GM18870 (cell line): ENCODE data around the gene PRPSAP2.
"Not testable (repeated sequence)": the region's sequence is repeated elsewhere in the genome, so short reads cannot be mapped to it uniquely, and the experiment has no call there.

Source experiments
- ATAC-seq: cut with Tn5 transposase; IDR thresholded peaks from one replicate; pipeline ENCODE4 v1.9.1; 2021; ENCODE audit warnings: moderate library complexity; ENCODE audit not compliant: unreplicated experiment

Gene PRPSAP2, protein sequence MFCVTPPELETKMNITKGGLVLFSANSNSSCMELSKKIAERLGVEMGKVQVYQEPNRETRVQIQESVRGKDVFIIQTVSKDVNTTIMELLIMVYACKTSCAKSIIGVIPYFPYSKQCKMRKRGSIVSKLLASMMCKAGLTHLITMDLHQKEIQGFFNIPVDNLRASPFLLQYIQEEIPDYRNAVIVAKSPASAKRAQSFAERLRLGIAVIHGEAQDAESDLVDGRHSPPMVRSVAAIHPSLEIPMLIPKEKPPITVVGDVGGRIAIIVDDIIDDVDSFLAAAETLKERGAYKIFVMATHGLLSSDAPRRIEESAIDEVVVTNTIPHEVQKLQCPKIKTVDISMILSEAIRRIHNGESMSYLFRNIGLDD

DNA sequence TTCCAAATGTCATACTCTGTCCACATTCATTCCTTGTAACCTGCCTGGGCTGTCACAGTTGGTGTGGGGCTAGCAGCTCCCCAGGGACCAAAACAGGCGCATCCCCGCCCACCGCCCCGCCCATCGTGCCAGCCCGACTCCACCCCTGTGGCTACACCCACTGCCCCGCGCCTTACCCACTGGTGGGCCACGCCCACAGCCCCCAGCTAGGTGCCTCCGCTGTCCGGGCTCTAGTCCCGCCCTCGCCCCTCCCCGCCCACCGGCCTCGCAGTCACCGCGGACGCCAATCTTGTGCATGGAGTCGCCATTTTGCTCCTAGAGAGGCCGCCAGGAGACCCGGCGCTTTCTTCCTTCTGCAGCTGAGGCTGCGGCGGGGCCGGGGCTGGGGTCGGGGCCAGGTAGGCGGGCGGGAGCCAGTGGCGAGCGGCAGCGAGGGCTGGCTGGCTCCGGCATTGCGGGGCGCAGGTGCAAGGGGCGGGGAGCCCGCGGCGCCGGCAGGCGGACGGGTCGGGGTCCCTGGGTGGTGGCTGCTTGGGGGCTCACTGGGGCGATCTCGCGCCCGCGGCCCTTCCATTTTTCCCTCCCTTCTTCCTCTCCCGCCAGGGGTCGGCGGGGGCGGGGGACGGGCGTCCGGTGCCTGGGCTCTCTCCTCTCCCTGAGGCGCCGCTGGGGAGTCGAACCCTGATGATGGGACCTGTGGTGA lies at the start of gene PRPSAP2:
Gene PRPSAP2 (plus strand): TSS at position 268 of the 703 bp plus-strand sequence. CDS start 7,703 bp downstream, outside the sequence.
- no peak for ATAC-seq

DNA sequence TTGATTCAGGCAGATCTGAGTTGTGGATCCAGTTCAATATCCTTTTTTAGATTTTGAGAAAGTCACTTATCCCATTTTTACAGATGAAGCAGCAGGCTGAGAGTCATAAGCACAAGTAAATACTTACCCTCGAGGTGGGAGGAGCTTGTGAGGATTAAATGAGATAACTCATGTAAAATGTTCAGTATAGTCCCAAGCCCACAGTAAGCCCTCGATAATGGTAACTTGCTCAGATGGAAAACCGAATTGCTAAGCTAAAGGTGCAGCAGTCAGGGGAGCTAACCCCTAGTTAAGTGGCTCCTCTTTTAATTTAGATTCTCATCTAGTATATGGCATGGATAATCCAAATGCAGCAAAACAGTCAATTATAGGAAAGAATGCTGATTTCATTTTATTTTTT lies 42.0 kb upstream of the PRPSAP2 start:
- not testable (repeated sequence) for ATAC-seq

DNA sequence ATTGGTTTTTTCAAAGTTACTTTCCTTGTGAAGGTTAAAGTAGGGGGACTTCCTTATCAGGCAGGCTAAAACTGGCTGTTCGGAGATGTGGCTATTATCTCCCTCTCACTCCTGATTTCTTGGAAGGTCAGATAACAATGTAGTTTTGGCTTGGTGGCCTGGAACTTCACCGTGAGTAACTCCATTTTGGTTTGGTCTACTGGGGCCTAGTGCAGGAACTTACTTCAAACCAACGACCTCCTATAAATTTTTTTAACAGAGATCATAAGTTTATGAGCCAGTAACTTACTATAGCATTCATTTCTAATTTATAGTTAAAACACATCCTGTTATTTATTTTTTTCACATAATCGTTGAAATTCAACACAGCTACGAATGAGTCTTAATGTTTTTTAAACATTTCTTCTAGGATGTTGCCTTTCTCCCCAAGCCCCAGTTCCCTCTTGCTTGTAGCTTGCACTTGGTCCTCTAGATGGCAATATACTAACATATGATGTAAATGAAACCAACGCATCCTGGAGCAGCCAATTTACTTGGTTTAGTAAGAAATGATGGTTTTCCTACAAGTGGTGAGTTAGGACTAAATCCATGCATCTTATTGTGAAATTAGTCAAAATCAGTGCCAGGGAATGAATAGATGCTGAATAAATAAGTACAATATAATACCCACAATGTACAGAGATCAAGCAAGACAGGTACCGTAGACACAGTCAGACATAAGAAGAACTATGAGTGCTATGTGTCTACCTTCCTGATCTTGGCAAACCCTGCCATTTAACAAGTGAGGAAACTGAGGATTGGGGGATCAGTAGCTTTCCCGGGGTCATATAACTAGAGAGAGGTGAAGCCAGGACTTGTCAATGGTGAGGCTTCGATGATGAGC lies 41.2 kb upstream of the PRPSAP2 start:
- not testable (repeated sequence) for ATAC-seq

DNA sequence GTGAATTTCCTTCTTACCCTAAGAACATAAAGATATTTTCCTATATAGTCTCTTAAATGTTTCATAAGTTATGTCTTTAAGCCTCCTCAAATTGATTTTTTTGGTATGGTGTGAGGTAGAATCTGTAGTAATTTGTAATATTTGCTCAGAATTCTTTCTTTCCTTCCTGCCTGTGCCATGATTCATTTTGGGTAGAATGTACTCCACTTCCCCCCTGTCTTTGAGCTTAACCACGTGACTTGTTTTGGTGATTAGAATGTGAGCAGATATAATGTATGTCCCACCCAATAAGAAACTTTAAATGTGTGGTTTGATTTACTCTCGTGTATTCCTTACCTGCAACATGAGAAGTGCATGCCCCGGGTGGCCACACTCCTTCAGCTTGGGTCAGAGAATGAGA lies 36.5 kb upstream of the PRPSAP2 start:
- ATAC-seq: not testable (repeated sequence)

DNA sequence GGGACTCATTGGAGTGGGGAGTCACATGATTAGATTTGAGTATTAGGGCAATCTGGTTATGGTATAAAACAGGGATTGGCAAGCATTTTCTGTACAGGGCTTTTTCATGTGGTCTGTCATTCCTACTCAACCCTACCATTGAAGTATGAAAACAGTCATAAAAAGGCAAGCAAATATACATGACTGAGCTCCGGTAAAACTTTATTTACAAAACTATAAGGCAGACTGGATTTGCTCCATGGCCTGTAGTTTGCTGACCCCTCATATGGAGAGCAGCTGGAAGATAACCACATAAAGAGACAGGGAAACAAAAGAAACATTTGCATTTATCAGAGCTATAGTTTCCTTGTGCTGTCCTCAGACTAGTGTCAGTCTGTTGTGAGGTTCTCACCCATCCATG lies 30.3 kb upstream of the PRPSAP2 start:
- ATAC-seq: not testable (repeated sequence)

DNA sequence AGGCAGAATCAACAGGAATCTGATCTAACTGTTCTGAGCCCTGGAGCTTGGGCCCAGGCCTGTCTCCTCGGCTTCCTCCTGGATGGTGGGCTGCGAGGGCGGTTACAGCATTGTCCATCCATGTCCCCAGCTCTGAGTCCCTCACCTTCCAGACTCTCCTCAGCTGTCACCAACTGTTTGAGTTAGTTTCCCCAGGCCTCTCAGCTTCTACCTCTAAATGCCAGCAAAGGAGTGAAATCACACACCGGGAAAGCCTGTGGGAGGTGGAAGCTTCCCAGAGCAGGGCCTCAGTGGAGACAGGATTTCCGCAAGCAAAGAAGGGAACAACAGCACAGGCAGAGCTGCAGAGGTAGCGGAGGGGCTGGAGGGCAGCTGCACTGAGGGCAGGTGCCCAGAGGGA lies 9.4 kb upstream of the PRPSAP2 start:
- ATAC-seq: no peak

DNA sequence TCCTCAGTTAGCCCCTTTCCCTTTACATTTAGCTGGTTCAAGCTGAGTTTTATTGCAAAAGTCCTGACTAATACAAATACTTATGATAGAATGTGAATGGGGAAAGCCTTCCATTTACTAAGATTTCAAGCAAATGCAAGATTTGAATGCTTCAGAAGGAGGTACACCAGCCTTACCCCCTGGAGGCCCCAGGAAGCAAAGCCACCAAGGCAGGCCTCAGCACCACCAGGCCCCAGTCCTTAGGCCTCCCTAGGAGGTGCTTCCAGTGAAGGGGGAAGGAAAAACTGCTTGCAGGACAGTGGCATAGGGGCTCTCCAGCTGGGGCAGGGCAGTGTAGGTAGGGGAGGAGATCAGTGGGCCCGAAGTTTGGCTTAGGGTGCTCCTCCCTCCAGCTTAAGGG lies 7.3 kb upstream of the PRPSAP2 start:
- no peak for ATAC-seq

DNA sequence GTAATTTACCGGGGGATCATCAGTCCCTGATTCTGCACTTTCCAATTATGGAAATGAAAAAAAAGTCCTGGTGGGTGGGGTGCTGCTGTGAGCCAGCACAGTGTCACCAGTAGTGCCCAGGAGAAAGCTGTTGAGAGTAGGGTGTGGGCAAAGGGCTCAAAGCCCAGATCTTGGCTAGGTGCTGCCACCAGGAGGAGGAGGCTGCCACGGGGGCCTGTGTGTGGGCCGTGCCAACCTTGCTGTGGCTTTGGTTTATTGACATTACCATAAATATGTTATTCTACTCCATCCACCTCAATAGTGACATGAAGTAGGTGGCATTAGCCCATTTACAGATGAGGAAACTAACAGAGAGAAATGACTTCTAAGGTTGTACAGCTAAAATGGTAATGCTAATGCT lies 6.7 kb upstream of the PRPSAP2 start:
- ATAC-seq: no peak

DNA sequence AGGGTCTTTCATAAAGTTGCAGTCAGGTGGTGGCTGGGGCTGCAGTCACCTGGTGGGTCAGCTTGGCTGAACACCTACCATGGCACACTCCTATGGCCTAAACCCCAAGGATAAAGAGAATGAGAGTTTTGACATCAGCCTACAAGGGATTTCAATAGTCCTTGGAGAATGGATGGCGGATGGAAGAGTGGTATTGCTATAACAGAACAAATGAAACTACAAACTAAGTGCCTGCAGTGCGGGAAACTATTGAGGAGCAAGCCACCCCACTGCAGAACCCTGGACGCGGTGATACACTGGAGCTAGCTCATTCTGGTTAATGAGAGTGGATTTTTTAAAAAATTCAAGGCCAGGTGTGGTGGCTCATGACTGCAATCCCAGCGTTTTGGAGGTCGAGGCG lies 3.0 kb upstream of the PRPSAP2 start:
- ATAC-seq: no peak

DNA sequence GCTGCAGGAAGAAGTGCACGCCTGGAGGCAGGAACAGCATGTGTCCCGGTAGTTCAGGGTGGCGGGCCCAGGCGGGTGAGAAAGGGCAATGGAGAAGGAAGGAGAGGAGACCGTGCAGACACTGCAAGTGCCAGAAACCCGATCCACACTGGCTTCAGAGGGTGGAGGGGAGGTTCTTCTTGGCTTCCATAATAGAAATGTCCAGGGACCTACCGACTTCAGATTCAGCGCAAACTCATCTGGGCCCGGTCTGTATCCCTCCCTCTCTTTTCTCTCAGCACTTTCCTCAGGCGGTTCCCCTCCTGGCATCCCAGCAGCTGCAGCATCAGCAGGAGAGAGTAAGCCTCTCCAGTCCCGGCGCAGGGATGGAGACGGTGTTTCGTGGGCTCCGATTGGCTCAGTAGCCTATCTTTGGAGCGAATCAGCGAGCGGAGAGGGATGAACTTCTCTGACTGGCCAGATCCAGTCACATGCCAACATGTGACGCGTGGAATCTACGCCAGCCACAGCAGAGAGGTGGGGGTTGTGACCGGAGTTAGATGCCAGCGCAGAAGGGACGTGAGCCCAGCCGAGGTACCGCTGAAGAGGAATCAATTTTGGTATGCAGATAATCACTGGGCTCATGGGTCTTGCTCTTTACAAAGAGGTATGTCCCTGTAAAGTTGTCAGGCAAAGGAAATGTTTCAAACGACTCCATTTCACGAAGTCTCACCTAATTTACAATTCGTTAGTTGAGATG lies 1.9 kb upstream of the PRPSAP2 start:
- ATAC-seq: peak; percentile 74

DNA sequence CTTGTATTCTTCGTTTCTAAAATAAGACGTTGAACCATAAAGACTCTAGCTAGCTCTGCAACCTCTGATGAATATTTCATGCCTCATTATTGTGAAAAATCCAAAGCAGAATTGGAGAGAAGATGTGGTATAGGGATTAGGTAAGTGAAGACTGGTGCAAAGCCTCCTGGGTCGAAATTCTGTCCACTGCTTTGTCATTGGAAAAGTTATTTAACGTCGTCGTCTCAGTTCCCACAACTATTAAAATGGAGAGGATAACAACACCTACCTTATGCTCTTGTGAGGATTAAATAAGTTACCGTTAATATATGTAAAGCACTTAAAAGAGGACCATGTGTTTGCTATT lies 1.4 kb upstream of the PRPSAP2 start:
- ATAC-seq: no peak

DNA sequence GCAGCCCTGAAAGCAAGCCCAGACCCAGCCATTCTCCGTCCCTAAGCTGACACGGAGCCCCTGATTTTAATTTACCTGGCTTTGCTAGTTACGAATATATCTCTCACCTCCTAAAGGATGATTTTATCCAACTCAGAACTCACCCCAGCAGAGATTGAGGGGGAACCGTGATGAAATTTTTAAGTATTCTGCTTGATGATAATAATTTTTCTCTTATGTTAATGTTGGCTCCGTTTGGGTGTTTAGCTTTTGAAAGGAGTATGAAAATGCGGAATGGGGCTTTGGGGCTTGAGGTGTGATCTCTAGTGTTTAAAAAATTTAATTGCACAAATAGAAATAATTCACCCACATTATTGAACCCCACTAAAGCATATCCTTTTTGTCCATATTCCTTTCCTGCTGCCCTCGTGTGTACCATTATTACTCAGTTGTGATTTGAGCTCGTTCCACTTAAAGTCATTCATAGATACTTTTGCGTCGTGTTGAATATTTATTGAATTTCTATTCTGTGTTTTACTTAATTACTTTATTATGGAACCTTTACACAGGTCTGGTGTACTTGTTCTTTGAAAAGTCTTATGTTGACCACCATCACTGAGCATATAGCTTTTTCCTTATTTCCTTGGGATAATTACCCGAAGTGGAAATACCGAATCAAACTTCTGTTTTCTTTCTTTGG lies 775 bp downstream of the PRPSAP2 start:
- ATAC-seq: no peak

DNA sequence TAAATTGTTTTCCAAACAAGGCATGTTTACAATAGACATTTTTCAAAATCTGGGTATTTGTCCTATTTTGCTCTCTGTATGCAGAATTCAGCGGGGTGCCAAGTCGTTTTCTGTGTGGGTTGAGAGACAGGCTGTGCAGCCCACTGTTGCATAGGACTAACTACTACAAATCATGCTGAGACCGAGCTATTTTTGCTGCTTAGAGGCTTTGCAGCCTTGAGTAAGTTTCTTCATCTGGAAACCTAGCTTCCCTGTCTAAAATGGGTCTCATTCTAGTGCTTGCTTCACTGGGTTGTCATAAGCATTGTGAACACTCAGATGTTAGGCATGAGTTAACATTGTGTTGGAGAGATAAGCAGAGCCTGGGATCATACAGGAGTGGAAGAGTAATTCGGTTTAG lies 1.3 kb downstream of the PRPSAP2 start:
- ATAC-seq: no peak

DNA sequence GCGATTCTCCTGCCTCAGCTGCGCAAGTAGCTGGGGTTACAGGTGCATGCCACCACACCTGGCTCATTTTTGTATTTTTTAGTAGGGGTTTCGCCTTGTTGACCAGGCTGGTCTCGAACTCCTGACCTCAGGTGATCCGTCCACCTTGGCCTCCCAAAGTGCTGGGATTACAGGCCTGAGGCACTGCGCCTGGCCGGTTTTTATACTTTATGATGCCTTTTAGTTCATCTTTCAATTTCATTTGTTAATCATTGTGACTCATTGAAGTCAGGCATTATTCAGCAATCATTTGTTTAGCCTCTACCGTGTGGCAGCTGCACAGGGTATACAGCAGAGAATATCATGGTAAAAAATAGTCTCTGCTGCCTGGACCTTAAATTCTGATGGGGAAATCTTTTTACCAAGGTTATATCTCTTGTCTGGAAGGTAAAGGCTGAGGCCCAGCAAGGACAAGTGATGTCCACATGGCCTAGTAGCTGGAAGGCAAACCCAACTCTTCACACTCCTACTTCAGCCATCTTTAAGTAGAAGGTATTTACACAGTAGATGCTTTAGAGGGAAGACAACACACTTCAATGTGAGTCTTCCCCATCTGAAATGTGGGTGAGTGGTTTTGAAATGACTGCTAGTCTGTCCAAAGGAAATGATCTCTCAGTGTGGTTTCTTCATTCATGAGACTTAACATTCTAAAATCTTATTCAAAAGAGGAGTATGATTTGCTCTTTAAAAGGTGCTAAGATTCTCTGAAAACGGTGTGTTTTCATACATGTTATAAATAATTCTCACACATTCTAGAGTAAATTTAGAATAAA lies 2.4 kb downstream of the PRPSAP2 start:
- peak; percentile 34 for ATAC-seq

DNA sequence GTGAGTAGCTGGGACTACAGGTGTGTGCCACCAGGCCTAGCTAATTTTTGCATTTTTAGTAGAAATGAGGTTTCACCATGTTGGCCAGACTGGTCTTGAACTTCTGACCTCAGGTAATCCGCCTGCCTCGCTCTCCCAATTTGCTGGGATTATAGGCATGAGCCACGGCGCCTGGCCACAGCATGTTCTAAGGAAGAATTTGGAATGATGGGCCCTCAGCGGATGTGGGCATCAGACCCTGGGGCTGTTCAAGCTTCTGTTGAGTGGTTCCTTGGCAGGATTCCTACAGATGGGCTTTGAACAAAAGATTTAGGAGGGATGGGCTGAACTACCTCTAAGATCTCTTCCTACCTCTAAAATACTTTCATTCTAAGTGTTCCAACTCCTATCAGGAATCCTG lies 4.1 kb downstream of the PRPSAP2 start:
- ATAC-seq: no peak

DNA sequence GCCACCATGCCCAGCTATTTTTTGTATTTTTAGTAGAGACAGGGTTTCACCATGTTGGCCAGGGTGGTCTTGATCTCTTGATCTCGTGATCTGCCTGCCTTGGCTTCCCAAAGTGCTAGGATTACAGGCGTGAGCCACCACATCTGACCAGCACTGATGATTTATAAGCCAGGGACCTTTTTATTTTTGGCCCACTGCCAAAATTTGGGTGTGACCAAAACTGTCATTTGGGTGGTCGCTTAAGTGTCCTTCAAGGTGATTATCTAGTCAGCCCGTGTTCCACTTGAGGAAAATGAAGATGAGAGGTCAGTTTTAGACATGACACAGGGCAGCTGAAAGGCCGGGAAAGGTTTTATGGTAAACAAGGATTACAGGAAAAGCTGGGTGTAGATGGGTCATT lies 7.1 kb downstream of the PRPSAP2 start:
- ATAC-seq: not testable (repeated sequence)

DNA sequence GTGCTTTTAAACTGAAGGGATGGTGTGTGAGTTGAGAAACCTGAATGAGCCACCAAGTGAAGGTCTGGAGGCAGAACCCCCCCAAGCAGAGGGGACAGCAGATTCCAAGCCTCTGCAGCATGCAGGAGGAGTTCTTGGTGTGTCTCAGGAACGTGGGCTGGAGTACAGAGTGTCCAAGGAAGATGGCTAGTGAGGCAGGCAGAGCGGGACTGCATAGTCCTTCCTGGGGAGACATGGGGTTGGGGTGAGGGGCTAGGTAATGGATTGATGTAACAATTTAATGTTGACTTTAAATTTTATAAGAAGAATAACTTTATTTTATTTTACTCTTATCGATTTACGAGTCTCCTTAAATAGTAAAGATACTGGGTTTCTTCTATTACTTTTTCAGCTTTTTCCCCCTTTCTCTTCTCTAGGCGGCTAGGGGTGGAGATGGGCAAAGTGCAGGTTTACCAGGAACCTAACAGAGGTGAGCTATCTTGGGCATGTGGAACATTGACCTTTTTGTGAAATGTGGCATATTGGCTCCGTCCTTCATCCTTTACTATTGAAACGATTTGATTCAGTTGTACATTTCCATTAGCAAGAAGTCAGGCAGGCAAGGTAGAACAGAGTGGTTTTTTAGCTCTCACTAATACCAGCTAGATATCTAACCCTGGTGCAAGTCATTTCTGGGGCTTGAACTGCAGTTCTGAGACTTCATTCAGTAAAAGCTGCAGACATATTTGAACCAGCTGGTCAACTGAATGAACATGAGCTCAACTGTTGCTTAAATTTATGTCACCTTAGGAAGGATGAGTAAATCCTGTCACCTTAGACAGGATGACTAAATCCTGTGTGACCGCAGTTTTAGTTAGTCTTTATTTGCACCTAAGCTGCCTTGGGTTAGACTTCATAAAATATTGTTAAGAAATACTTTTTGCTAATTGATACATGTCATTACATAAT lies 9.2 kb downstream of the PRPSAP2 start:
- no peak for ATAC-seq

DNA sequence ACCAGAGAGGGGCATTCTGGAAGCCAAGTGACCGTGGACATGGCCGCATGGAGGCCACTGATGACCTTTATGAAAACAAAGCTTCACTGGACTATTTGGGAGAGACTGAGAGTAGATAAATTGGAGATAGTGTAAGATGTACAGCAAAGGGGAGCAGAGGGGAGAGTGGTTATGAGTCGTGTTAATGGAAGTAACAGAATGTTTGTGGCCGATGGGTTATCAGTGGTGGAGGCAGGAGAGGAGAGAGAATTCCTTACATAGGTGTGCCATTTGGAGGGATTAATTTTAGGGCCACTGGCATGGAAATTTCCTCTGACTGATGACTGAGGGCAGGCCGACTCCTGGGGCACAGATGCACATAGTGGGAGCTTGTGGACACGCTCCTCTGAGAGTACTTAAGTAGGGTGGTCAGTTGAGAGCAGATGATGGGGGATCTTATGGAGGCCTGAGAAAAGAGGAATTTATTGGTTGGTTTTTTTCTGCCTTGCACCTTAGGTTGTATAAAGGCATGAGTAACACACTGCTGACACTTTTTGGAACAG lies 19.2 kb downstream of the PRPSAP2 start:
- ATAC-seq: no peak
